ENCODE data around the gene MLC1. TPM values are rescaled to one million over a fixed set of nuclear protein-coding genes. Genes with fewer than 3 reads are reported as not detected.

The MLC1 gene
- total and polyA plus RNA-seq, 10 of the 15 experiments (the other 5 are each of a cell fraction or from before 2014, with no cell fraction given), result 0.03 to 0.15 (median 0.07) TPM; not detected in 7

DNA sequence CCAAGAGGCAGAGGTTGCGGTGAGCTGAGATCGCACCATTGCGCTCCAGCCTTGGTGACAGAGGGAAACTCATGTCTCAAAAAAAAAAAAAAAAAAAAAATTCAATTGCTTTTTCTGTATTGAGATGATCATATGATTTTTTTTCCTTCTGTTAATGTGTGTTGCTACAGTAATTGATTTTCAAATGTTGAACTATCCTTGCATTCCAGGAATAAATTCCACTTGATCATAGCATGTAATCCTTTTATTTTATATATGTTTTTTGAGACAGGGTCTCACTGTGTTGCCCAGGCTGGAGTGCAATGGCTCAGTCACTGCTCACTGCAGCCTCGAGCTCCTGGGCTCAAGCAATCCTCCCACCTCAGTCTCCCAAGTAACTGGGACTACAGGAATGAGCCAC, 37.9 kb upstream of the MLC1 start:
- ChIA-PET RAD21 (ENCODE audit: unreplicated experiment) (no interaction called here), CTCF (interaction anchor here (0.6 kb wide), 1 partner anchor 1291 kb away, joined by 4 read pairs; no protein-coding TSS in a partner anchor), SMC1A (ENCODE audit: uncharacterized antibody, unreplicated experiment) (no interaction called here), POLR2A (interaction anchor here (0.6 kb wide), 1 partner anchor 366 kb away, joined by 5 read pairs; no protein-coding TSS in a partner anchor)
- H3K4me1 ChIP-seq (ENCODE audit: control insufficient read depth, insufficient read depth, low read length), result no peaks in the 10 kb centered on the region
- H3K9ac ChIP-seq (ENCODE audit: control insufficient read depth, insufficient read depth, low read length), result no peak overlapping the region
- no peak overlapping the region for H3K4me2 ChIP-seq (ENCODE audit: control insufficient read depth, insufficient read depth)
- in situ Hi-C loops (cut with MboI) (no loop called here), intact Hi-C loops (cut with micrococcal nuclease; ENCODE audit: unreplicated experiment) (no loop called here)
- H3K9me3 ChIP-seq (replicated peaks; ENCODE audit: control insufficient read depth, insufficient read depth, low read length), result no peaks in the 10 kb centered on the region; the same call in 2 of the 3 replicates
- H3K4me3 ChIP-seq, result no peak overlapping the region
- FAIRE-seq (no peak), DNase-seq (ENCODE audit: low read depth, low spot score) (no peak), ATAC-seq (no peak)
- peaks cover 0 to 2% of the 10 kb centered on the region in 2 experiments; a peak in 2 of 4 replicates for H3K27me3 ChIP-seq (replicated peaks in 1 of 2; ENCODE audit: control insufficient read depth in 2 of 2, insufficient read depth in 2 of 2, low read length in 1 of 2)
- H3K27ac ChIP-seq (ENCODE audit: control insufficient read depth, insufficient read depth), result no peak overlapping the region
- TF ChIP-seq STAT1 (conservative IDR thresholded peaks at IDR 0.05), result no peak
- no peak for TF ChIP-seq EP300 (IDR thresholded peaks at IDR 0.05; ENCODE audit: borderline replicate concordance in 1 of 2, control insufficient read depth in 1 of 2, low read depth in 2 of 2, low read length in 2 of 2)
- no peak for TF ChIP-seq WRNIP1 (IDR thresholded peaks at IDR 0.05; ENCODE audit: borderline replicate concordance, low read depth, low read length)
- H2AFZ ChIP-seq (ENCODE audit: control insufficient read depth, low read depth, low read length), result no peak overlapping the region
- H3K79me2 ChIP-seq (ENCODE audit: control insufficient read depth, insufficient read depth, low read length), result no peaks in the 10 kb centered on the region
- H3K36me3 ChIP-seq (ENCODE audit: control insufficient read depth in 2 of 2, insufficient read depth in 2 of 2, low read length in 1 of 2), result no peaks in the 10 kb centered on the region
- 75% methylated on average over 4 of the region's 4 CpGs for WGBS (ENCODE audit: insufficient coverage, insufficient replicate concordance, low lambda C conversion rate, missing lambda C conversion rate)
- no peaks in the 10 kb centered on the region for H4K20me1 ChIP-seq (ENCODE audit: control insufficient read depth, insufficient read depth)
- no TSS peak for BruUV-seq (replicated peaks)

DNA sequence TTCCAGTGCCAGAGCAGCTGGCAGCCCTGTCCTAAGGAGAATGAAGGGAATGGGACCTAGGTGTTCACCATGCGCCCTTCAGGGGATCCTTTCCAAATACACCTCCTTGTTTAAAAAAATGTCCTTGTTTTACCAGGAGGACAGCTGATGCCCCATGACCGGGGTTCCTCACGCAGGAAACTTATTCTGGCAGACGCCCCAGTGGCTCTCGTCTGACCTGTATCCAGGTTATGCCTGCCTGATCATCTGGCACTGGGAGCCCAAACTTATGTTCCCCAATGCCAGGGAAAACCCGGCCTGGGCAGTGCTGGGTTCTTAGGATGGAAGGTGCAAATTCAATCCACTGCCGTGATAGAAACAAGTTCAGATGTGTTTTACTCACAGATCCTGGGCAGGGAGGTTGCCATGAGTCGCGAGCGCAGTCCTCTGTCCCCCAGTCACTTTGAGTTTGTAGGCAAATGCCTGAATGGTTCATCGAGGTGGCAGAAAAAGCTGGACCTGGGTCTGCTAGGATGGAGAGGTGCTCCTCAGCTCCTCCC, 36.0 kb upstream of the MLC1 start:
- no peak for FAIRE-seq
- no peak for DNase-seq (ENCODE audit: low read depth, low spot score)
- CTCF ChIA-PET, result no interaction called here
- Histone ChIP-seq H3K9ac (ENCODE audit: control insufficient read depth, insufficient read depth, low read length) (no peak overlapping the region), H2AFZ (ENCODE audit: control insufficient read depth, low read depth, low read length) (no peak overlapping the region), H3K27ac (ENCODE audit: control insufficient read depth, insufficient read depth) (no peak overlapping the region), H4K20me1 (ENCODE audit: control insufficient read depth, insufficient read depth) (no peaks in the 10 kb centered on the region), H3K4me1 (ENCODE audit: control insufficient read depth, insufficient read depth, low read length) (no peaks in the 10 kb centered on the region), H3K4me3 (no peak overlapping the region), H3K36me3 (ENCODE audit: control insufficient read depth in 2 of 2, insufficient read depth in 2 of 2, low read length in 1 of 2) (no peaks in the 10 kb centered on the region), H3K9me3 (replicated peaks; ENCODE audit: control insufficient read depth, insufficient read depth, low read length) (no peaks in the 10 kb centered on the region; the same call in 2 of the 3 replicates), H3K79me2 (ENCODE audit: control insufficient read depth, insufficient read depth, low read length) (no peaks in the 10 kb centered on the region), H3K4me2 (ENCODE audit: control insufficient read depth, insufficient read depth) (no peak overlapping the region), H3K27me3 (replicated peaks in 1 of 2; ENCODE audit: control insufficient read depth in 2 of 2, insufficient read depth in 2 of 2, low read length in 1 of 2) (peaks cover 0 to 3% of the 10 kb centered on the region in 2 experiments; a peak in 2 of 4 replicates)
- RAD21 ChIA-PET (ENCODE audit: unreplicated experiment), result no interaction called here
- TF ChIP-seq, protein P1, sequence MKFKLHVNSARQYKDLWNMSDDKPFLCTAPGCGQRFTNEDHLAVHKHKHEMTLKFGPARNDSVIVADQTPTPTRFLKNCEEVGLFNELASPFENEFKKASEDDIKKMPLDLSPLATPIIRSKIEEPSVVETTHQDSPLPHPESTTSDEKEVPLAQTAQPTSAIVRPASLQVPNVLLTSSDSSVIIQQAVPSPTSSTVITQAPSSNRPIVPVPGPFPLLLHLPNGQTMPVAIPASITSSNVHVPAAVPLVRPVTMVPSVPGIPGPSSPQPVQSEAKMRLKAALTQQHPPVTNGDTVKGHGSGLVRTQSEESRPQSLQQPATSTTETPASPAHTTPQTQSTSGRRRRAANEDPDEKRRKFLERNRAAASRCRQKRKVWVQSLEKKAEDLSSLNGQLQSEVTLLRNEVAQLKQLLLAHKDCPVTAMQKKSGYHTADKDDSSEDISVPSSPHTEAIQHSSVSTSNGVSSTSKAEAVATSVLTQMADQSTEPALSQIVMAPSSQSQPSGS (IDR thresholded peaks at IDR 0.05; ENCODE audit: low read length), result no peak
- TF ChIP-seq RELA (IDR thresholded peaks at IDR 0.05; ENCODE audit: borderline replicate concordance, partially characterized antibody), result no peak
- no peak for TF ChIP-seq SMAD5 (IDR thresholded peaks at IDR 0.05; ENCODE audit: low read depth)
- TF ChIP-seq HDGF (IDR thresholded peaks at IDR 0.05), result no peak
- TF ChIP-seq ZNF384 (IDR thresholded peaks at IDR 0.05; ENCODE audit: borderline replicate concordance, low read depth, low read length), result no peak
- no peak for TF ChIP-seq RAD51 (IDR thresholded peaks at IDR 0.05)
- TF ChIP-seq YY1 (IDR thresholded peaks at IDR 0.05; ENCODE audit: low read depth, low read length), result no peak
- TF ChIP-seq FOXM1 (IDR thresholded peaks at IDR 0.05; ENCODE audit: low read depth, low read length), result no peak
- TF ChIP-seq RB1 (IDR thresholded peaks at IDR 0.05; ENCODE audit: borderline replicate concordance), result no peak
- TF ChIP-seq NFXL1 (IDR thresholded peaks at IDR 0.05; ENCODE audit: borderline replicate concordance), result no peak
- TF ChIP-seq POLR2AphosphoS2 (IDR thresholded peaks at IDR 0.05; ENCODE audit: low read depth, low read length), result no peak
- no peak for TF ChIP-seq MTA3 (IDR thresholded peaks at IDR 0.05; ENCODE audit: borderline replicate concordance, low read length)
- intact Hi-C loops (cut with micrococcal nuclease; ENCODE audit: unreplicated experiment), result no loop called here
- SMC1A ChIA-PET (ENCODE audit: uncharacterized antibody, unreplicated experiment), result no interaction called here
- no peak for ATAC-seq
- POLR2A ChIA-PET, result no interaction called here
- no TSS peak for BruUV-seq (replicated peaks)
- in situ Hi-C loops (cut with MboI), result no loop called here
- 48% methylated on average over 11 of the region's 11 CpGs for WGBS (ENCODE audit: insufficient coverage, insufficient replicate concordance, low lambda C conversion rate, missing lambda C conversion rate)

Data from GM12878 (cell line).